Mucosa of rectum (tissue), 2 donors: ENCODE results near the gene MEF2C.

Source experiments
- H3K27ac ChIP-seq, 2 donors: one replicate each; pipeline ENCODE4 v1.7.0; 2013; ENCODE audit warnings: inconsistent platforms in 2 of 2, low read depth in 2 of 2, low read length in 2 of 2
- H3K27me3 ChIP-seq, 2 donors: one replicate each; pipeline ENCODE4 v1.7.0; 2013; ENCODE audit warnings: low read length in 2 of 2; ENCODE audit not compliant: control insufficient read depth in 2 of 2, insufficient read depth in 2 of 2
- H3K36me3 ChIP-seq, 2 donors: one replicate each; pipeline ENCODE4 v1.7.0; 2013; ENCODE audit warnings: low read length in 2 of 2; ENCODE audit not compliant: control insufficient read depth in 2 of 2, insufficient read depth in 2 of 2
- H3K4me1 ChIP-seq, 2 donors: one replicate each; pipeline ENCODE4 v1.7.0; 2013; ENCODE audit warnings: low read length in 2 of 2, mild to moderate bottlenecking in 1 of 2; ENCODE audit not compliant: control insufficient read depth in 2 of 2, insufficient read depth in 2 of 2
- H3K4me3 ChIP-seq, 2 donors: one replicate each; pipeline ENCODE4 v1.7.0; 2013; ENCODE audit warnings: low read length in 2 of 2
- H3K9ac ChIP-seq, 2 donors: one replicate each; pipeline ENCODE4 v1.7.0; 2013; ENCODE audit warnings: low read length in 2 of 2, low read depth in 1 of 2, mild to moderate bottlenecking in 1 of 2
- H3K9me3 ChIP-seq, 2 donors: one replicate each; pipeline ENCODE4 v1.7.0; 2013; ENCODE audit warnings: low read length in 2 of 2; ENCODE audit not compliant: control insufficient read depth in 2 of 2
- donor health status: healthy.
- donor health status: Normal muscosa, but diverticular disease.

Gene MEF2C

DNA sequence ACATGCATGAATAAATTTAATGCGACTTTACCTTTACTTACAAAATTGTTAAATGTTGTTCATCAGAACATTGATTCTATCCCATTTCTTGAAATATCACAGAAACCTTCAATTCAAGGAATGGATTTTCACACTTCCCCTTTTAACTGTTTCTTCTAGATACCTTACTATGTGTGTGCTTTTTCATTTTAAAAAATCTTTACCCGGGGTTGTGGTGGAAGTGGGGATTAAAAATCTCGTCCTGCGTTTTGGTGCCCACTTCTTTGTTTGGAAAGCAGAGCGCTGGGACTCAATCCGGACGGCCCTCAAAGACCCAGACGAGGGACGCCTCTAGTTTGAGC, 5.8 kb upstream of the MEF2C start:
- peaks cover 2 to 3% of the 10 kb centered on the region in 2 donors for H3K27me3 ChIP-seq
- no peaks in the 10 kb centered on the region for H3K9me3 ChIP-seq
- H3K27ac ChIP-seq: peak overlapping the region; percentile 62 to 79
- H3K36me3 ChIP-seq: no peaks in the 10 kb centered on the region
- peak overlapping the region in 1 of 2 donors; percentile 70 for H3K9ac ChIP-seq
- peak overlapping the region; percentile 72 to 79 for H3K4me3 ChIP-seq
- H3K4me1 ChIP-seq: peaks cover 4 to 6% of the 10 kb centered on the region in 2 donors

DNA sequence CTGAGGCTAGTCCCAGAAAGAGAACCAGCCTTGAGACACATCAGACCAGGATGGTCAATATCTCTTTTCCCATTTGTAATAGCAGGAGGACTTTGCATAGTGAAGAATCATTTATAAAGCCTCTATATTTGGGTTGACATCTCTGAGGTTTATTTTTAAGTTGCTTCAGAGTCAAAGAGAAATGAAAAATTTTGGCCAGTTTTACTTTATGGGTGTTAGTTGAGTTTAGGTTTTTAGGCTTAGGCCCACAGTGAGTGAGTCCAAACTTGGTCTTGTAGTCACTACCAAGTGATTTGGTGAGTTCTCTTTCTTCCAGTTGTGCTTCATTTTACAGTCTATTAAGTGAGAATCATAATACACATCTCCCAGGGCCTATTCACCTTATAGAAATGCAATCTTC, 5.3 kb upstream of the MEF2C start:
- peaks cover 2 to 3% of the 10 kb centered on the region in 2 donors for H3K27me3 ChIP-seq
- peak overlapping the region in 1 of 2 donors; percentile 79 for H3K4me3 ChIP-seq
- peak overlapping the region; percentile 50 to 52 for H3K27ac ChIP-seq
- H3K9ac ChIP-seq: no peak overlapping the region
- H3K4me1 ChIP-seq: peaks cover 4 to 6% of the 10 kb centered on the region in 2 donors
- H3K36me3 ChIP-seq: no peaks in the 10 kb centered on the region
- no peaks in the 10 kb centered on the region for H3K9me3 ChIP-seq

DNA sequence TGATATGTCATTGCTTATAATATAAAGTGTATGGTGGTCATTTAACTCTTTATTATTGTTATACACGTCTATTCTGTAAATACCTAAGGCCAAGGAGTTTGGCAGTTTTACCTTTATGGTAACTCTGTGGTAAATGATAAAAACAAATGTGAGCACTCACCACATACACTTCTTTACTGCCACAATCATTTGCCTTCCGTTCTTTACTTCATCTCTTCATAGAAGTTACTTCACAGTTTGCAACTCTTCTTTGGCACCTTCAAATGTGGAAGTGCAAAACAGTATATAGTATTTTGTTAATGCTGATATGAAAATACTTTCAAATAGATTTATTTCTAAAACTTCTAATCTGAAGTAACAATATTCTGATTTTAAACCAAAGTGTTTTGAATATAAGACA, 4.4 kb upstream of the MEF2C start:
- H3K9me3 ChIP-seq: no peaks in the 10 kb centered on the region
- H3K4me3 ChIP-seq: no peak overlapping the region
- no peak overlapping the region for H3K9ac ChIP-seq
- peak overlapping the region; percentile 11 to 65 for H3K27ac ChIP-seq
- H3K36me3 ChIP-seq: no peaks in the 10 kb centered on the region
- H3K4me1 ChIP-seq: peaks cover 4 to 6% of the 10 kb centered on the region in 2 donors
- peaks cover 2 to 3% of the 10 kb centered on the region in 2 donors for H3K27me3 ChIP-seq

DNA sequence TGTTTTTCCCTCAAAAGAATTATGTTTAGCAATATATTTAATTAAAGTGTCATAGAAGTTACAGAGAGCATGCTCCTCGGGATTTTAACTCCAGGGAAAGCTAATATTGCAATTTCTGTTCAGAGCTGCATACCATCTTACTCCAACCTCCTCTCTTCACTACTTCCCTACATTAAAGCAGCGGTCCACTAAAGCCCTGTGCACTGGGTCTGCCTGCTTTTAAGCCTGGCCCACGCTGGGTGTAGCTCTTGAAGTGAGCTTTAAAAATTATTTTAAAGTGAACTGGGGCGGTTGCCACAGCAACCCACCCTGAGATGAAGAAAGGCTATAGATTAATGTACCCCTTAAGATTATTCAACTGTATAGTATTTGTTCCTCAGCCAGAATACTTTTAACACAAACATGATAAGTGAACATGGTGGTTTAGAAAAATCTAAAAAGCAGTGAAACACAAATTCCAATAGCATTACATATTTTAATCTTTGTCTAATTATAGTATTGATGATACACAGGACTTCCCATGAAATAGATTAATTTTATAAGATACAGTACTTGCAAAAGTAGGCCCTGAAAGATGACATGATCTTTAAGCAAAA, 3.9 kb upstream of the MEF2C start:
- H3K27ac ChIP-seq: peak overlapping the region; percentile 50 to 65
- no peaks in the 10 kb centered on the region for H3K9me3 ChIP-seq
- H3K4me1 ChIP-seq: peaks cover 4 to 6% of the 10 kb centered on the region in 2 donors

DNA sequence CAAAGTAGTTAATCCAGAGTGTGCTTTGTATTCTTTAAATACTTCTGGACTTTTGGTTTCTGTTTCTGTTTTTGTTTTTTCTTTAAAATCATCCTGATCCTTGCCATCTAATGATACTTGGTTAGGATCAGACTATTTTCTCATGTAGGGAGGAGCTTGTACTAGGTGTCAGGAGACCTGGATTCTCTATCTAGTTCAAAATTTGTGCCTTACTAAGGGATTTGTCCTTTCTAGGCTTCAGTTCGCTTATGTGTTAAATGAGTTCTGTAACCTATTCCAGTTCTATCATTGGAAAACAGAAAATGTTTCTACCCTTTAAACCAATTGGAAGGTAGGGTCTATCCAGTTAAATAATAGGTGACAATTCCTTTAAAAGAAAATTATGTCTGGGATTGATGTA, 3.3 kb upstream of the MEF2C start:
- Histone ChIP-seq H3K36me3 (no peaks in the 10 kb centered on the region), H3K9ac (peak overlapping the region in 1 of 2 donors; percentile 35), H3K27ac (peak overlapping the region; percentile 50 to 65), H3K9me3 (no peaks in the 10 kb centered on the region), H3K27me3 (peaks cover 2 to 3% of the 10 kb centered on the region in 2 donors), H3K4me3 (peak overlapping the region; percentile 3 to 46), H3K4me1 (peaks cover 4 to 6% of the 10 kb centered on the region in 2 donors)

More for the DNA sequence above, 3.9 kb upstream of the MEF2C start:
- no peaks in the 10 kb centered on the region for H3K36me3 ChIP-seq
- peak overlapping the region in 1 of 2 donors; percentile 46 for H3K4me3 ChIP-seq
- peaks cover 2 to 3% of the 10 kb centered on the region in 2 donors for H3K27me3 ChIP-seq
- no peak overlapping the region for H3K9ac ChIP-seq

DNA sequence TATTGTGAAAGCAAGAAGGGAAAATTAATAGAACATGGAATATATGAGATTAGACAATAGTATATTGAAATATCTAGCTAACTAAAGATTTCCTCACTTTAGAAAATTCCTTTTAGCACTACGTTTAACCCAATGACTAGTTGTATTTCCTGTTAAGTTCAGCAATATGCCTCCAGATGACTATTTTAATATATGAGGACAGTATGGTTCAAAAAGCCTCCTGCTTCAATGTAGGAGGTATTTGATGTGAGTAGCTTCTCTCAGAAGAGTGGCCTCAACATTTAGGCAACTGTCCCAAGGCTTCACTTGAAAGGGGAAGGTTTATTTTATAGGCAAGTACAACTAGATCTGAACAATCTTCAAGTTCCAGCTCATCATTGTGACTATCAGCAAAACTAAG, 2.0 kb upstream of the MEF2C start:
- Histone ChIP-seq H3K4me1 (peaks cover 4 to 6% of the 10 kb centered on the region in 2 donors), H3K9me3 (no peaks in the 10 kb centered on the region), H3K9ac (no peak overlapping the region), H3K27ac (peak overlapping the region; percentile 75 to 79), H3K4me3 (no peak overlapping the region), H3K36me3 (no peaks in the 10 kb centered on the region), H3K27me3 (peaks cover 2 to 3% of the 10 kb centered on the region in 2 donors)

DNA sequence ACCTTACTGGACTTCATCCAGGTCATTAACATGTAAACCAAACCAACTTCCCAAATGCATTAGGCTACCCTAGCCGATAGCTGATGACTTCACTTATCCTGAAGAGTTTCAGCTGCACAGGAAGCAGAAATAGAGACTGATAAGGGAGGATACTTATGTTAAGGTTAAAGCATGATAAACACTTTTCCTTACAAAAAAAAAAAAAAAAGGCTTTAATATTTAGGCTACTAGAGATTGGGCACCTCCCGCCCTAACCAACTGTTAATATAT, 1.6 kb upstream of the MEF2C start:
- H3K27ac ChIP-seq: peak overlapping the region; percentile 75 to 79
- peaks cover 4 to 10% of the 10 kb centered on the region in 2 donors for H3K4me1 ChIP-seq
- peak overlapping the region in 1 of 2 donors; percentile 71 for H3K9ac ChIP-seq
- peak overlapping the region; percentile 79 to 91 for H3K4me3 ChIP-seq
- H3K36me3 ChIP-seq: no peaks in the 10 kb centered on the region
- H3K9me3 ChIP-seq: no peaks in the 10 kb centered on the region
- peaks cover 0 to under 1% of the 10 kb centered on the region in 2 donors for H3K27me3 ChIP-seq

DNA sequence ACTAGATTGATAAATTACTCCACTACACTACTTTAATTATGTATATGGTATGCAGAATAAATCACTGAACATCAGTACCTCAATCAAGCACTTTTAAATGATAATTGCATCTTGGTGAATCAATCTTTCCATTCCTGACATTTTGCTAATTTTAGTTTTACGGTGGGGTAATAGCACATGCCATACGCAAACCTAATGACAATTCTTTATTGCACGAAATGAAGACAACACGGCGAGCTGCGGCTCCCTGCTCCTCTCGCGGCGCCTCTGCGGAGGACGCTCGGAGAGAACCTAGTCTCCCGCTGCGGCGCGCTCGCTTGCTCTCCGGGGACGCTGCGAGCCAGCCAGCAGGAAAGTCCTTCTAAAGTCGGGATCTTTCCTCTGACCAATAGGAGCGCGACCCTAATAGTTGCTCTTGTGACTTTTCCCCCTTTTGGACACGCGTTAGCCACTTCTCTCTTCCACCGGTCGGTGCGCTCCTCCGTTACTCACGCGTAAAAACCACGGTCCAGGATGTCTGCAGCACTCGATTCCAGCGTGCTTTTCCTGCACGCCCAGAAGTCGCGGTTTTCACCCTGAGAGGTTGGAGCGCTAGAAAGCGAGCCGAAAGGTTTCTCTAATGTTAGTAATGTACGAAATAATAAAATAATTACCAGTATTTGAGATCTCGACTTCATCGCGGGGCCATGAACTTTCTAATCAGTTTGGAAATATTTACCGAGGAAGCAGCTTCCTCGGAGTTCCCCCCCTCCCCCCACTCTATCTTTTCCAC, 1.0 kb upstream of the MEF2C start:
- Histone ChIP-seq H3K9me3 (no peaks in the 10 kb centered on the region), H3K36me3 (no peaks in the 10 kb centered on the region), H3K27ac (peak overlapping the region; percentile 75 to 79), H3K4me3 (peak overlapping the region; percentile 79 to 91), H3K4me1 (peaks cover 2 to 11% of the 10 kb centered on the region in 2 donors), H3K9ac (peak overlapping the region; percentile 38 to 71), H3K27me3 (no peaks in the 10 kb centered on the region)

DNA sequence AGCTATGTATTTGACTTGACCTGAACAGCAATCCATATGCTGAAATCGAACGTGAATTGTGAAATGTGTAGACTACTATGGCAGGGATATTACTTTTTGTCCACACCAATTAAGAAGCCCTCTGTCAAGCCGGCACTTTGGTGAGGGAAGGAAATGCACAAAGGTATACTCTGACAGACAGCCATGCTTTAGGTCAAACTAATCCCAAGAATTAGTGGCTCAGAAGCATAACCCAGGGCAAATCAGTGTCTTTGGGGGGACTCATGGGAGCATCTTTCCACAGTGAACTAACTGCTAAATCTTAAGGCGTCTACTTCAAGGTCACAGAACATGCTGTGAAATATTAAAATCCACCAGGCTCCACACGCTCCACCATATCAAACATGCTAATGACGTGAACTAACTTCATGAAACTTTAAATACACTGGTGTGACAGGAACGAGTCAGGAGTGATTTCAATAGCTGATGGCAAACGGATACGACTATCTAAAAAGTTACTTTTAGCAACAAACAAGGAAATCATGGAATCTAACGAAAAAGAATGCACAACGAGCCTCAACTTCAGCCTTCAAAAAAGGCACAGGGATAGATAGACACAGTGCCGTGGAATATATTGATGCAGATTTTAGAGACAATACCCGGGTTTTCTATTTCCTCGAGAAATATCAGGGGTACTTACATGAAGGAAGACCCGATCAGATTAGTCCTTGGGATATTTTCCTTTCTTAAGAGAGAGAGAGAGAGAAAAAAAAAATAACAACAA, 527 bp downstream of the MEF2C start:
- H3K27me3 ChIP-seq: no peaks in the 10 kb centered on the region
- no peaks in the 10 kb centered on the region for H3K9me3 ChIP-seq
- peak overlapping the region; percentile 75 to 79 for H3K27ac ChIP-seq
- peak overlapping the region; percentile 79 to 91 for H3K4me3 ChIP-seq
- peak overlapping the region; percentile 66 to 71 for H3K9ac ChIP-seq
- no peaks in the 10 kb centered on the region for H3K36me3 ChIP-seq
- peaks cover 0 to 21% of the 10 kb centered on the region in 2 donors for H3K4me1 ChIP-seq

DNA sequence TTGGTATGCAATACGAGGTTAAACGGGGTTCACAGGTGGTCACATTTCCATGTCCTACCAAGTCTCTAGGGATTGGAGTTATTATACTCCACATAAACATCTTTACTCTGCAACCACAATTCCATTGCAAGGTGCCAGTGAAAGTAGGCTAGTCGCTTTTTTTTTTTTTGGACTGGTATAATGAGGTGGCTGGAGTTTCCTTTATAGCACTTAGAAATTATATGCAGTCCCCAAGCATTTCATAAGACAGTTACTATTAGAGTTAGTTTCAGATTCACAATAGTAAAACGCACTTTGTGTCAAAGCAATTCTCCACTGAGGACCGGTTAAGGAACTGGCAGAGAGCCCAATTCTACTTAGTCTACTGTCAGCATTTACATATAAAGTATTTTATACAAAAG, 1.4 kb downstream of the MEF2C start:
- H3K9ac ChIP-seq: peak overlapping the region; percentile 66 to 71
- H3K4me3 ChIP-seq: peak overlapping the region; percentile 79 to 91
- no peaks in the 10 kb centered on the region for H3K9me3 ChIP-seq
- no peaks in the 10 kb centered on the region for H3K27me3 ChIP-seq
- H3K36me3 ChIP-seq: no peaks in the 10 kb centered on the region
- peak overlapping the region; percentile 27 to 79 for H3K27ac ChIP-seq
- peaks cover under 1 to 22% of the 10 kb centered on the region in 2 donors for H3K4me1 ChIP-seq
